ENCODE results near the gene AGTRAP.

AGTRAP gene

DNA sequence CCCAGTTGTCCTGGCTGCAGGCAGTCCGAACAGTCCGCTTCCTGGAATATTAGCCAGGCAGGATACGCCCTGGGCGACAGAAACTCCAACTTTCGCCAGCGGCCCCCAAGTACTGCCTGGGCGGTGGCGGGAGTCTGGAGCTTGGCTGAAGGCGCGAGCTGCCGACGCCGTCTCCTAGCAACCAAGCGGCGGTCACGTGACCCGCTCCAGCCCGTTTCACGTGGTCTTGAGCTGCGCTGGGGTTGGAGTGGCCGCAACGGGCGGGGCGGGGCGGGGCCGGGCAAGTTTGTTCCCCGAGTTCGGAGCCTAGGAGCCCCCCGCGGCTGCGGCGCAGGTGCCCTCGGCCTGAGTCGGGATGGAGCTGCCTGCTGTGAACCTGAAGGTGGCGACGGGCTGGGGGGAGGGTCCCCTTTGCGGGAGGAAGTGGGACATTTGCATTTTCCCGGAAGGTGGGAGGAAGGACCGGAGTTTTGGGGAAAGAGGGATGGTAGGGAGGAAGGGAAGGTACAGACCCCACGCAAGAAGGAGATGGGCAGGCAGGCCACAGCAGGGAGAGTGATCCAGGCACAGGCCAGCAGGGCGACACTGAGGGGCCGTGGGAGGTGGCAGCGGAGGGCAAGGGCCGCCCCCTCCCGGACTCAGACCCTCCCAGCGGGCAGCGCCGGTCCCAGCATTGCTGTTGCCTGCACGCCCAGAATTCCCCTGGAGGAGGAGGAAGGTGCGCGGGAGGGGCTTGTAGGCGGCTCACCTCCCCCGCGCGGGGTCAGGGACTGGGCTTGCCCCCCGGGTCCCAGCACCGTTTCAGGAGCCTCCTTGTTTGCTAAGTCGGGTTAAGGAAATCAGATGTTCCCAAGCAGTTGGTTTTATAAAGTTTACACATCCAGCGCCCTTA is at the start of gene AGTRAP:
Gene AGTRAP, plus strand, starts transcription at position 283 of the 892 bp plus-strand sequence. Its CDS starts 73 bp downstream, at position 356.
- DNase-seq (ENCODE audit: low read depth, low spot score) = peak; percentile 96

DNA sequence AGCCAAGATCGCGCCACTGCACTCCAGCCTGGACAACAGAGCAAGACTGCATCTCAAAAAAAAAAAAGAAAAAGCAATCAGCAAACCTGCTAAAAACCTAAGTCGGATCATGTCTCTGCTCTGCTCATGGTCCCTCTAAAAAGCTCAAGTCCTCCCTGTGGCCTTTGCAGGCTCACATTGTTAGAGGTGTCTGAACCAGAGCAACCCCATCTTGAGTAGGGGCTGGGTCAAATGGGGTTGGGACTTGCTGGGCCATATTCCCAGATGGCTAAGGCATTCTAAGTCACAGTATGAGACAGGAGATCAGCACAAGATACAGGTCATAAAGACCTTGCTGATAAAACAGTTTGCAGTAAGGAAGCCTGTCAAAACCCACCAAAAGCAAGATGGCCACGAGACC is 47.4 kb upstream of the AGTRAP start:
- no peak for DNase-seq (ENCODE audit: low read depth, low spot score)

DNA sequence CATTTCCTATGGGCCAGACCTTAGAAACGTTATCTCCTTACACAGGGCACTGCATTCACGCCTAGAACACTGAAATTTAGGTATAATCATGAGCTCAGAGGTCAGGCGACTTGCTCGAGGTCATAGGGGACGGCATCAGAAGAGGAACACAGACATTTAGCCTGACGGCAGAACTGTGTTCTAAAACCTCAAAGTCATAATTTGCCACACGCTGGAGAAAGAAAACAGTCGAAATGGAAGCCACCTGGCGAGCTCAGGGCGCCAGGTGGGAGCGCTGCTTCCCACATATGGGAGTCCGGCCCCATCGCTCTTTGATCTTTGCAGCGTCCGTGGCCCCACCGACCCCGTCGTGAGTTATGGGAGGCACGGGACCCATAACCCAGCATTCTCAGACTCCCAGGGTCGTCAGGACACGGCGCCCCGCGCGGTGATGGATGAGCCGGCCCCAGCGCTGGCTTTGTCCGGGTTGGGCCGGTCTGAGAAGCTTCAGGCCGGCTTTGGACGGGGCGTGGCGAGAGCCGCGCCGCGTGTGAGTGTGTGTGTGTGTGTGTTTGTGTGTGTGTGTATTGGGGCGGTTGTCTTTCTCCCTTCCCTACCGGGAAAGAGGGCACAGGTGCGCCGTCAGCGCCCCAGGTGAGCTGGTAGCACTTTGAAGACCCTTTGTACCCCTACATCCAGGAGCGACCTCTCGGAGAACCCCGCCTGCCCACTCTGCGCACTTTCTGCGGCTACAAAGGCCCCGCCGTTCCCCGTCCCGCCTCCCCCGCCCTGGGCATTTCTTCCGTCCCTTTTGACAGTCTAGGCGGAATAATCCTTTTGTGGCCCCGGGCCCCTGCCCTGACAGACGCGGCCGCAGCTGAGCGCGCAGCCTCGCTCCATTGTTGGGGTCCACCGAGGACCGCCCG is 45.3 kb upstream of the AGTRAP start:
- peak; percentile 91 for DNase-seq (ENCODE audit: low read depth, low spot score)

GRCh38 chr1:11691302-11691914 is 44.5 kb upstream of the AGTRAP start, which contains the start of gene DRAXIN:
Gene DRAXIN, plus strand, starts transcription at chr1:11691710. Its CDS starts 14,549 bp downstream, at chr1:11706259.
- no peak for DNase-seq (ENCODE audit: low read depth, low spot score)

DNA sequence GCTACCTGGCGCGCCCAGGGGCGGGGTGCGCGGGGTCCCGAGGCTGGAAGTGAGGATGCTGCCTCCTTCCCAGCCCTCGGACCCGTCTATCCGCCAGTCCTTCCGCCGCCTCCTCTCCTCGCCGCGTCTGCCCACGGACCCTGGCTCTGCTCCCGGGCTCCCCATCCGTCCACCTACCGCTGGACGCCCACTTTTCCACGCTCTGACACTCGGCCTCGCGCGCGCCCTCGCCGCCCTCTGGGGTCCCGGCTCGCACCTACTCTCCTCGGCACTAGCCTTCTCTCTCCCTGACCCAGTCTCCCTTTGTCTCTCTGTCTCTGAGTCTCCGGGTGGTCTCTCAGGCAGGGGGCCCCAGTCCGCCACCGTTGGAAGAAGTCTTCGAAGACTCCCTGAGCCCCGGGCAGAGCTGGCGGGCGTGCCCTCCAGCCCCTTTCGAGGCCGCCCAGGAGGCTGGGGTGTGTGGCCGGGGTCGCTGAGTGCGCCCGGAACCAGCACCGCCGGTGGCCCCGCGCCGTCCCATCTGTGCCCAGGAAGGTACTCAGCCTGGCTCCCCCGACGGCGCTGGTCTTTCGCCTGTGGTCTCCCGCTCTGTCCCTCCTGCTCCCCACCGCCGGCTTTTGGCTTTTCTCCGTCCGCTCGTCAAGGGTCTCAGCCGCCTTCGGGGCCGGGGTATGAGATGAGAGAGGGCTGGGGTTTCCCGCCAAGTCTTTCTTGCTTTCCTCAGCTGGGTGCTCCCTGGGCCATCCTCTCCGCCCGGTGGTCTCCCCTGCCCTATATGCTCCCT is 43.8 kb upstream of the AGTRAP start:
- DNase-seq (ENCODE audit: low read depth, low spot score) = peak; percentile 32

DNA sequence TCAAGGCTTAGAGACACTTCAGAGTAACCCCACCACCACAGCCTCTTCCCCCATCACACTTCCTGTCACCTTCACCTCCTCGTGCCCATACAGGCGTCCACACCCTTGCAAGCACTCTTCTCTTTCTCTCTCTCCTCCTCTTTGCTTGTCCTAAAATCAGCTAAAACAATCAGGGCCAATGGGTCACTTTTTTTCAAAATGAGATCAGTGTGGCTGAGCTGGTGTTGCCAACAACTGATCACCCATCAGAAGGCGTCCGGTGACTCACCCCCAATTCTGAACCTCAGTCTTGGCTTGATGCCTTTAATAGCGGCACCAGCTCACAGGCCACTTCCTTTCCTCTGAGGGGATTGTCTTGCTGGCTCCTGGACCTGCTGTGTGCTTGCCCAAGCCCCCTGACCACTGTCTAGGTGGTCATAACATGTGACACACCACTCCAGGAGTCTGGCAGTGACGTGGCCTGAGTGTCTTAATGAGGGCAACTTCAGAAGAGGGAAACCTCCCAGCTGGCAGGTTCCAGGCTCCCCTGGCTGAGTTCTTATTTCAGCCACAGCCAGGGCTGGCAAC is 42.8 kb upstream of the AGTRAP start:
- DNase-seq (ENCODE audit: low read depth, low spot score) = peak; percentile 21

GRCh38 chr1:11693917-11694316 is 42.0 kb upstream of the AGTRAP start:
- no peak for DNase-seq (ENCODE audit: low read depth, low spot score)

GRCh38 chr1:11695861-11696260 is 40.1 kb upstream of the AGTRAP start:
- no peak for DNase-seq (ENCODE audit: low read depth, low spot score)

GRCh38 chr1:11697188-11697892 is 38.6 kb upstream of the AGTRAP start:
- DNase-seq (ENCODE audit: low read depth, low spot score) = no peak

GRCh38 chr1:11697893-11698210 is 38.1 kb upstream of the AGTRAP start:
- DNase-seq (ENCODE audit: low read depth, low spot score) = no peak

- no peak for DNase-seq (ENCODE audit: low read depth, low spot score)
Observed at GRCh38 chr1:11700601-11701467, 35.1 kb upstream of the AGTRAP start.

- peak; percentile 75 for DNase-seq (ENCODE audit: low read depth, low spot score)
Observed at GRCh38 chr1:11701551-11701961, 34.4 kb upstream of the AGTRAP start.

DNA sequence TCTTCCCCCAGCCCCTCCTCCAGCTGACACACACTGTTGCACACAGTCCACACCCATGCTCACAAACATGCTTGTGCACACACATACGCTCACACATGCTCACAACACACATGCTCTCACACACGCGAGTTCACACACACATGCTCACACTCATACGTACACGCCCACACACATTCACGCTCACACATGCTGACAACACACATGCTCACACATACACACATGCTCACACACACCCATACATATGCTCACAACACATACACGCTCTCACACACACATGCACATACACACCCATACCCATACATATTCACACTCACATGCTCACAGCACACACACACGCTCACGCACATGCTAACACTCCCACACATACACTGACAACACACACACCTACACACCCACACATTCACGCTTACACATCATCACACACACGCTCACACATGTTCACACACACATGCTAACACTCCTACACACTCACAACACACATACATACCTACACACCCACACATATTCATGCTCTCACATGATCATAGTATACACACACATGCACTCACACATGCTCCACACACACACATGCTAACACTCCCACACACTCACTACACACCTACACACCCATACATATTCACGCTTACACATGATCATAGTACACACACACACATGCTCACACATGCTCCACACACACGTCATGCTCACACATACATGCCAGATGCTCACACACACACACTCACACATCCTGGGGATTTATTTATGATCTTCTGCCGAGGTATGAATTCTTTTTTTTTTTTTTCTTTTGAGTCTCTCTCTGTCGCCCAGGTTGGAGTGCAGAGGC is 33.7 kb upstream of the AGTRAP start:
- no peak for DNase-seq (ENCODE audit: low read depth, low spot score)

DNA sequence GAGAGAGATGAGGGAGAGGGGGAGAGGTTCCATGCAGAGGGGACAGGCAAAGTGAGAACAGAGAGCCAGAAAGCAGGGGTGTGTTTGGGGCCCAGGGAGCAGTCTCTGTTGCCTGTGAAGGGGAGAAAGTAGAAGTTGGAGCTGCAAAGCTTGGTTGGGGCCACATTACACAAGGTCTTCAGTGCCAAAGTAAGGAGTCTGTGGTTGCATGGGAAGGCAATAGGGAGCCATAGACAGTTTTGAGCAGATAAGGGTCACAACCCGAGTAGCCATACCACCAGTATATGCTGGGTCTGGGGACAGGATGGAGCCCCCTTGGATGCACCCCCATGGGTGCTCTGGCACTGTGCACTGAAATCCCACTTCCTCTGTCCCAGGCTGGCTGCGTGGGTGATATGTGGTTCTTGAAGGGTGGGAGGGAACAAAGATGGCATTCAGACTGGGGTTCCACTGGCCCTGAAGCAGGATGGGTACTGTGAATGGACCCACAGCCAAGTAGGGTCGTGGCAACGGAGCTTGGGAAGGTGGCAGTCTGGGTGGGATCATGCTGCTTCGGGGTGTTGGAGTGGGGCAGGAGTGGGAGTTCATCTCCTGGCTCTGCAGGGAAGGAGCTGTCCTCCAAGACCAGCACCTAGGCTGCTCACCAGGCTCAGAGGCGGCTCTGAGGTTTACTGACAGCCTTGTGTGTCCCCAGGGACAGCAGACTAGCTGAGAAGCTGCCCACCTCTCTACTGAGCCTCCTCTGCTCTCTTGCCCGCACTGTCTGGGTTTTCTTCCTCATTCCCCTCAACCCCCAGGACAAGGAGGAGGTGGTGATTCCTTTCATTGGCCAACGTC is 32.4 kb upstream of the AGTRAP start:
- no peak for DNase-seq (ENCODE audit: low read depth, low spot score)

- DNase-seq (ENCODE audit: low read depth, low spot score) = peak; percentile 87
Observed at GRCh38 chr1:11704194-11704529, 31.8 kb upstream of the AGTRAP start.

GRCh38 chr1:11704691-11705475 is 31.1 kb upstream of the AGTRAP start:
- no peak for DNase-seq (ENCODE audit: low read depth, low spot score)

DNA sequence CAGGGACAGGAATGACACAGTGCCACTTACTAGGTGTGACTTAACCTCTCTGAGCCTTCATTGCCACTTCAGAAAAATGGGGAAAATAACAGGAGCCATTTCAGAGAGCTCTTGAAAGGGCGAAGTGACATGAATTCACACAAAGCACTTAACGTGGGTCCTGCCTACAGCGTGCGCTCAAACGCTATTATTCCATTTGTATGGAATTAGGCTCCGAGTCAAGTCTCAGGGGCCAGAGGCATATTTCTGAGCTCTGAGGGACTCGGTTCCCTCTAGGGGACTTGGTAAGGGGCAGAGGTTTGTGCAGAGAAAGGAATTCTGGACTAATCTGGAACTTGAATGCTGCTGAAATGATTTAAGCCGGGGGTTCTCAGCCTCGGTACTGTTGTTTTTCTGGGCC is 30.3 kb upstream of the AGTRAP start:
- DNase-seq (ENCODE audit: low read depth, low spot score) = no peak
